GM23338 (cell line): Measurements from ENCODE around the gene CFAP92. TPM values are rescaled to one million over a fixed set of nuclear protein-coding genes. Genes with fewer than 3 reads are reported as not detected.

Experiments used
- ATAC-seq: fragments of 200-7000 bp; cut with Tn5 transposase; 3 replicates; pipeline ENCODE4 v1.9.1; 2020
- DNase-seq: peaks from one replicate; pipeline ENCODE4 v3.0.0-alpha.2; 2015; ENCODE audit warnings: low spot score
- H2AFZ ChIP-seq: fragments of 200-600 bp; sonication (generic); 2 replicates; pipeline ENCODE4 v1.8.0; 2016; ENCODE audit warnings: antibody characterized with exemption, mild to moderate bottlenecking, moderate library complexity
- H3F3A ChIP-seq: fragments of 200-600 bp; sonication (generic); replicated peaks from 2 replicates; pipeline ENCODE4 v1.8.0; 2017; ENCODE audit warnings: antibody characterized with exemption, mixed run types, low read depth
- H3K27ac ChIP-seq: fragments of 200-600 bp; sonication (generic); 2 replicates; pipeline ENCODE4 v1.6.1; 2016; ENCODE audit warnings: low read depth
- H3K27me3 ChIP-seq: fragments of 200-600 bp; sonication (generic); 2 replicates; pipeline ENCODE4 v1.8.0; 2016; ENCODE audit warnings: mild to moderate bottlenecking, mixed run types, moderate library complexity; ENCODE audit not compliant: insufficient read depth
- H3K36me3 ChIP-seq: fragments of 200-600 bp; sonication (generic); 2 replicates; pipeline ENCODE4 v1.8.0; 2016; ENCODE audit warnings: mild to moderate bottlenecking; ENCODE audit not compliant: insufficient read depth
- H3K4me1 ChIP-seq: fragments of 200-600 bp; sonication (generic); 2 replicates; pipeline ENCODE4 v1.8.0; 2016; ENCODE audit warnings: mild to moderate bottlenecking, moderate library complexity; ENCODE audit not compliant: insufficient read depth
- H3K4me2 ChIP-seq: fragments of 200-600 bp; sonication (generic); 2 replicates; pipeline ENCODE4 v1.7.1; 2017; ENCODE audit warnings: mixed run types
- H3K4me3 ChIP-seq: fragments of 200-600 bp; sonication (generic); 2 replicates; pipeline ENCODE4 v1.6.1; 2016; ENCODE audit warnings: mixed run types
- H3K79me2 ChIP-seq: fragments of 200-600 bp; sonication (generic); replicated peaks from 2 replicates; pipeline ENCODE4 v1.8.0; 2017; ENCODE audit warnings: mild to moderate bottlenecking; ENCODE audit not compliant: insufficient read depth
- H3K9me2 ChIP-seq: fragments of 200-600 bp; sonication (generic); 2 replicates; pipeline ENCODE4 v1.8.0; 2017; ENCODE audit not compliant: insufficient read depth
- H4K20me1 ChIP-seq: fragments of 200-600 bp; sonication (generic); replicated peaks from 2 replicates; pipeline ENCODE4 v1.8.0; 2017; ENCODE audit warnings: mild to moderate bottlenecking; ENCODE audit not compliant: insufficient read depth
- H3K27ac Mint-ChIP-seq: 2 replicates; pipeline ENCODE4 v1.8.0; 2020; ENCODE audit warnings: inconsistent platforms, mild to moderate bottlenecking, moderate library complexity, mixed read lengths
- H3K27me3 Mint-ChIP-seq: 3 replicates; pipeline ENCODE4 v1.8.0; 2022; ENCODE audit warnings: low read depth, mild to moderate bottlenecking, moderate library complexity, mixed read lengths, inconsistent platforms; ENCODE audit not compliant: insufficient read depth, poor library complexity
- H3K36me3 Mint-ChIP-seq: 3 replicates; pipeline ENCODE4 v1.8.0; 2021; ENCODE audit warnings: low read depth, mild to moderate bottlenecking, inconsistent platforms, moderate library complexity, mixed read lengths
- H3K4me1 Mint-ChIP-seq: 3 replicates; pipeline ENCODE4 v1.8.0; 2020; ENCODE audit warnings: mild to moderate bottlenecking, inconsistent platforms, mixed read lengths
- H3K4me3 Mint-ChIP-seq: 3 replicates; pipeline ENCODE4 v1.8.0; 2021; ENCODE audit warnings: moderate library complexity, mild to moderate bottlenecking, inconsistent platforms, mixed read lengths
- H3K9me3 Mint-ChIP-seq: 3 replicates; pipeline ENCODE4 v1.8.0; 2020; ENCODE audit warnings: moderate library complexity, mild to moderate bottlenecking, inconsistent platforms, mixed read lengths
- CREB1 ChIP-seq: fragments of 250-450 bp; sonication (Bioruptor Pico); IDR thresholded peaks from 2 replicates; pipeline ENCODE4 v1.5.0; 2020; ENCODE audit warnings: low read depth, mild to moderate bottlenecking, moderate library complexity
- EZH2 ChIP-seq: fragments of 200-600 bp; sonication (generic); IDR thresholded peaks from one replicate; pipeline ENCODE4 v1.8.0; 2017; ENCODE audit warnings: antibody characterized with exemption, mild to moderate bottlenecking, low read depth; ENCODE audit not compliant: unreplicated experiment
- EZH2phosphoT487 ChIP-seq: fragments of 200-600 bp; sonication (generic); IDR thresholded peaks from one replicate; pipeline ENCODE4 v1.8.1; 2018; ENCODE audit warnings: antibody characterized with exemption; ENCODE audit not compliant: unreplicated experiment
- JUNB ChIP-seq: IDR thresholded peaks from one replicate; pipeline ENCODE4 v1.6.1; 2016; ENCODE audit warnings: antibody characterized with exemption; ENCODE audit not compliant: unreplicated experiment
- NANOG ChIP-seq: IDR thresholded peaks from 2 replicates; pipeline ENCODE4 v1.6.1; 2016; ENCODE audit warnings: antibody characterized with exemption, borderline replicate concordance
- POLR2AphosphoS5 ChIP-seq: IDR thresholded peaks from 2 replicates; pipeline ENCODE4 v1.6.1; 2016; ENCODE audit warnings: antibody characterized with exemption, low read depth
- STAT1 ChIP-seq: IDR thresholded peaks from one replicate; pipeline ENCODE4 v1.6.1; 2016; ENCODE audit warnings: antibody characterized with exemption; ENCODE audit not compliant: unreplicated experiment
- ZNF114 ChIP-seq: fragments of 250-450 bp; sonication (Bioruptor Pico); IDR thresholded peaks from 2 replicates; pipeline ENCODE4 v1.5.0; 2020; ENCODE audit warnings: mild to moderate bottlenecking, moderate library complexity
- ZNF331 ChIP-seq: fragments of 250-450 bp; sonication (Bioruptor Pico); IDR thresholded peaks from 2 replicates; pipeline ENCODE4 v1.5.0; 2020; ENCODE audit warnings: low read depth, mild to moderate bottlenecking, moderate library complexity
- polyA plus RNA-seq: library from polyadenylated mRNA; unstranded; fragments of >200 nt; fragmentation: Nextera tagmentation; extraction: Ambion mirVana; gene quantifications from 2 replicates; pipeline ENCODE4 v1.2.1, GENCODE V29; 2016
- total RNA-seq: library from RNA; depleted of rRNA; stranded (reverse); fragments of >200 nt; shearing (Covaris generic); gene quantifications from 2 replicates; pipeline ENCODE4 v1.2.3, GENCODE V29; 2014
- TF ChIP-seq, protein P1 (sequence below): fragments of 250-450 bp; sonication (Bioruptor Pico); IDR thresholded peaks from 2 replicates; pipeline ENCODE4 v1.5.0; 2020; ENCODE audit warnings: mild to moderate bottlenecking, moderate library complexity
- TF ChIP-seq, protein P2 (sequence below): IDR thresholded peaks from 2 replicates; pipeline ENCODE4 v1.6.1; 2016; ENCODE audit warnings: antibody characterized with exemption
- TF ChIP-seq, protein P3 (sequence below), 2 experiments: fragments of 200-600 bp in 1 of 2; sonication (generic) in 1 of 2; conservative IDR thresholded peaks; 2 replicates each; pipeline versions ENCODE4 v1.5.1 to v1.6.1; 2016 to 2017; ENCODE audit warnings: antibody characterized with exemption in 2 of 2, low read depth in 2 of 2, mild to moderate bottlenecking in 2 of 2, moderate library complexity in 1 of 2
- TF ChIP-seq, protein P4 (sequence below): IDR thresholded peaks from one replicate; pipeline ENCODE4 v1.6.1; 2018; ENCODE audit warnings: antibody characterized with exemption; ENCODE audit not compliant: unreplicated experiment

CFAP92 gene
- total and polyA plus RNA-seq, 2 experiments from 2014 or later, result 1.6 to 2.3 TPM

DNA sequence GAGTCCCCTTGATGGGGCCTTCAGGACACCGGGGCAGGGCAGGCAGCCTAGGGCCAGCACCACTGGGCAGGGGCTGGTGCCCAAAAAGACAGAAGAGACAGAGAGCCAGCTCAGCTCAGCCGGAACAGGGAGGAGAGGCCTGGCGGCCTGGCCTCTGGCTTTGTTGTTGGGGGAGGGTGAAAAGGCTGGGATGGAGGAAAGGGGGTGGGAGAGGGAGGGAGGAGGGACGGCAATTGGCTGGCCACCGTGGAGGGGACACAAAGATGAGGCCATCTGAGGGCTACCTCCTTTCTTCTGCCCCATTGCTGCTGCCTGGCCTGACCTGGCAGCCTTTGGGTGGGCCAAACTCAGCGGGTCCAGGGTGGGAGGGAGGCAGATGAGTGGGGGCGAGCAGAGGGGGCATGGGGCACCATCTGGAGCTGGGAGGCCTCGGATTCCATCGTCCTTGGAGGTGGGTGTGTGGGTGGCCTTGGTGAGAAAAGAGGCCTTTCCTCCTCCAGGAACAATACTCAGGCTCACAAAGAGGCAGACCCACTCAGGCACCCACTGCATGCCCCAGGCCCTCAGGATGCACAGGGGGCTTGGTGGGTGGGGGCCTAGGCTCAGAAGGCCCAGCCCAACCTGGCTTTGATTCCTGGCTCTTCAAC lies 16.6 kb upstream of the CFAP92 start:
- no peak overlapping the region for H3K4me3 ChIP-seq
- ATAC-seq (no peak), DNase-seq (no peak)
- Mint-ChIP-seq H3K27ac (no peak overlapping the region), H3K4me1 (peaks cover 1% of the 10 kb centered on the region), H3K9me3 (no peaks in the 10 kb centered on the region), H3K36me3 (no peaks in the 10 kb centered on the region; the same call in 2 of the 3 replicates), H3K4me3 (no peak overlapping the region), H3K27me3 (peaks cover 15% of the 10 kb centered on the region)
- peaks cover 30% of the 10 kb centered on the region for H3K27me3 ChIP-seq
- H3K9me2 ChIP-seq, result no peaks in the 10 kb centered on the region
- H3K4me1 ChIP-seq, result no peaks in the 10 kb centered on the region
- no peaks in the 10 kb centered on the region for H3K36me3 ChIP-seq
- no peak overlapping the region for H2AFZ ChIP-seq
- no peaks in the 10 kb centered on the region for H3K79me2 ChIP-seq
- TF ChIP-seq CREB1 (no peak), ZNF114 (CRISPR knock-in tag) (no peak), EZH2phosphoT487 (no peak), EZH2 (no peak), NANOG (no peak), STAT1 (no peak), ZNF331 (no peak), JUNB (no peak), POLR2AphosphoS5 (no peak)
- TF ChIP-seq, protein P1, sequence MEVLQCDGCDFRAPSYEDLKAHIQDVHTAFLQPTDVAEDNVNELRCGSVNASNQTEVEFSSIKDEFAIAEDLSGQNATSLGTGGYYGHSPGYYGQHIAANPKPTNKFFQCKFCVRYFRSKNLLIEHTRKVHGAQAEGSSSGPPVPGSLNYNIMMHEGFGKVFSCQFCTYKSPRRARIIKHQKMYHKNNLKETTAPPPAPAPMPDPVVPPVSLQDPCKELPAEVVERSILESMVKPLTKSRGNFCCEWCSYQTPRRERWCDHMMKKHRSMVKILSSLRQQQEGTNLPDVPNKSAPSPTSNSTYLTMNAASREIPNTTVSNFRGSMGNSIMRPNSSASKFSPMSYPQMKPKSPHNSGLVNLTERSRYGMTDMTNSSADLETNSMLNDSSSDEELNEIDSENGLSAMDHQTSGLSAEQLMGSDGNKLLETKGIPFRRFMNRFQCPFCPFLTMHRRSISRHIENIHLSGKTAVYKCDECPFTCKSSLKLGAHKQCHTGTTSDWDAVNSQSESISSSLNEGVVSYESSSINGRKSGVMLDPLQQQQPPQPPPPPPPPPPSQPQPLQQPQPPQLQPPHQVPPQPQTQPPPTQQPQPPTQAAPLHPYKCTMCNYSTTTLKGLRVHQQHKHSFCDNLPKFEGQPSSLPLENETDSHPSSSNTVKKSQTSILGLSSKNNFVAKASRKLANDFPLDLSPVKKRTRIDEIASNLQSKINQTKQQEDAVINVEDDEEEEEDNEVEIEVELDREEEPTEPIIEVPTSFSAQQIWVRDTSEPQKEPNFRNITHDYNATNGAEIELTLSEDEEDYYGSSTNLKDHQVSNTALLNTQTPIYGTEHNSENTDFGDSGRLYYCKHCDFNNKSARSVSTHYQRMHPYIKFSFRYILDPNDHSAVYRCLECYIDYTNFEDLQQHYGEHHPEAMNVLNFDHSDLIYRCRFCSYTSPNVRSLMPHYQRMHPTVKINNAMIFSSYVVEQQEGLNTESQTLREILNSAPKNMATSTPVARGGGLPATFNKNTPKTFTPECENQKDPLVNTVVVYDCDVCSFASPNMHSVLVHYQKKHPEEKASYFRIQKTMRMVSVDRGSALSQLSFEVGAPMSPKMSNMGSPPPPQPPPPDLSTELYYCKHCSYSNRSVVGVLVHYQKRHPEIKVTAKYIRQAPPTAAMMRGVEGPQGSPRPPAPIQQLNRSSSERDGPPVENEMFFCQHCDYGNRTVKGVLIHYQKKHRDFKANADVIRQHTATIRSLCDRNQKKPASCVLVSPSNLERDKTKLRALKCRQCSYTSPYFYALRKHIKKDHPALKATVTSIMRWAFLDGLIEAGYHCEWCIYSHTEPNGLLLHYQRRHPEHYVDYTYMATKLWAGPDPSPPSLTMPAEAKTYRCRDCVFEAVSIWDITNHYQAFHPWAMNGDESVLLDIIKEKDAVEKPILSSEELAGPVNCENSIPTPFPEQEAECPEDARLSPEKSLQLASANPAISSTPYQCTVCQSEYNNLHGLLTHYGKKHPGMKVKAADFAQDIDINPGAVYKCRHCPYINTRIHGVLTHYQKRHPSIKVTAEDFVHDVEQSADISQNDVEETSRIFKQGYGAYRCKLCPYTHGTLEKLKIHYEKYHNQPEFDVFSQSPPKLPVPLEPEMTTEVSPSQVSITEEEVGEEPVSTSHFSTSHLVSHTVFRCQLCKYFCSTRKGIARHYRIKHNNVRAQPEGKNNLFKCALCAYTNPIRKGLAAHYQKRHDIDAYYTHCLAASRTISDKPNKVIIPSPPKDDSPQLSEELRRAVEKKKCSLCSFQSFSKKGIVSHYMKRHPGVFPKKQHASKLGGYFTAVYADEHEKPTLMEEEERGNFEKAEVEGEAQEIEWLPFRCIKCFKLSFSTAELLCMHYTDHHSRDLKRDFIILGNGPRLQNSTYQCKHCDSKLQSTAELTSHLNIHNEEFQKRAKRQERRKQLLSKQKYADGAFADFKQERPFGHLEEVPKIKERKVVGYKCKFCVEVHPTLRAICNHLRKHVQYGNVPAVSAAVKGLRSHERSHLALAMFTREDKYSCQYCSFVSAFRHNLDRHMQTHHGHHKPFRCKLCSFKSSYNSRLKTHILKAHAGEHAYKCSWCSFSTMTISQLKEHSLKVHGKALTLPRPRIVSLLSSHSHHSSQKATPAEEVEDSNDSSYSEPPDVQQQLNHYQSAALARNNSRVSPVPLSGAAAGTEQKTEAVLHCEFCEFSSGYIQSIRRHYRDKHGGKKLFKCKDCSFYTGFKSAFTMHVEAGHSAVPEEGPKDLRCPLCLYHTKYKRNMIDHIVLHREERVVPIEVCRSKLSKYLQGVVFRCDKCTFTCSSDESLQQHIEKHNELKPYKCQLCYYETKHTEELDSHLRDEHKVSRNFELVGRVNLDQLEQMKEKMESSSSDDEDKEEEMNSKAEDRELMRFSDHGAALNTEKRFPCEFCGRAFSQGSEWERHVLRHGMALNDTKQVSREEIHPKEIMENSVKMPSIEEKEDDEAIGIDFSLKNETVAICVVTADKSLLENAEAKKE (CRISPR knock-in tag), result no peak
- TF ChIP-seq, protein P2, sequence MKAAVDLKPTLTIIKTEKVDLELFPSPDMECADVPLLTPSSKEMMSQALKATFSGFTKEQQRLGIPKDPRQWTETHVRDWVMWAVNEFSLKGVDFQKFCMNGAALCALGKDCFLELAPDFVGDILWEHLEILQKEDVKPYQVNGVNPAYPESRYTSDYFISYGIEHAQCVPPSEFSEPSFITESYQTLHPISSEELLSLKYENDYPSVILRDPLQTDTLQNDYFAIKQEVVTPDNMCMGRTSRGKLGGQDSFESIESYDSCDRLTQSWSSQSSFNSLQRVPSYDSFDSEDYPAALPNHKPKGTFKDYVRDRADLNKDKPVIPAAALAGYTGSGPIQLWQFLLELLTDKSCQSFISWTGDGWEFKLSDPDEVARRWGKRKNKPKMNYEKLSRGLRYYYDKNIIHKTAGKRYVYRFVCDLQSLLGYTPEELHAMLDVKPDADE, result no peak
- TF ChIP-seq, protein P3, sequence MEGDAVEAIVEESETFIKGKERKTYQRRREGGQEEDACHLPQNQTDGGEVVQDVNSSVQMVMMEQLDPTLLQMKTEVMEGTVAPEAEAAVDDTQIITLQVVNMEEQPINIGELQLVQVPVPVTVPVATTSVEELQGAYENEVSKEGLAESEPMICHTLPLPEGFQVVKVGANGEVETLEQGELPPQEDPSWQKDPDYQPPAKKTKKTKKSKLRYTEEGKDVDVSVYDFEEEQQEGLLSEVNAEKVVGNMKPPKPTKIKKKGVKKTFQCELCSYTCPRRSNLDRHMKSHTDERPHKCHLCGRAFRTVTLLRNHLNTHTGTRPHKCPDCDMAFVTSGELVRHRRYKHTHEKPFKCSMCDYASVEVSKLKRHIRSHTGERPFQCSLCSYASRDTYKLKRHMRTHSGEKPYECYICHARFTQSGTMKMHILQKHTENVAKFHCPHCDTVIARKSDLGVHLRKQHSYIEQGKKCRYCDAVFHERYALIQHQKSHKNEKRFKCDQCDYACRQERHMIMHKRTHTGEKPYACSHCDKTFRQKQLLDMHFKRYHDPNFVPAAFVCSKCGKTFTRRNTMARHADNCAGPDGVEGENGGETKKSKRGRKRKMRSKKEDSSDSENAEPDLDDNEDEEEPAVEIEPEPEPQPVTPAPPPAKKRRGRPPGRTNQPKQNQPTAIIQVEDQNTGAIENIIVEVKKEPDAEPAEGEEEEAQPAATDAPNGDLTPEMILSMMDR (conservative IDR thresholded peaks at IDR 0.05; ENCODE audit: low read depth in 2 of 2), result no peak
- TF ChIP-seq, protein P4, sequence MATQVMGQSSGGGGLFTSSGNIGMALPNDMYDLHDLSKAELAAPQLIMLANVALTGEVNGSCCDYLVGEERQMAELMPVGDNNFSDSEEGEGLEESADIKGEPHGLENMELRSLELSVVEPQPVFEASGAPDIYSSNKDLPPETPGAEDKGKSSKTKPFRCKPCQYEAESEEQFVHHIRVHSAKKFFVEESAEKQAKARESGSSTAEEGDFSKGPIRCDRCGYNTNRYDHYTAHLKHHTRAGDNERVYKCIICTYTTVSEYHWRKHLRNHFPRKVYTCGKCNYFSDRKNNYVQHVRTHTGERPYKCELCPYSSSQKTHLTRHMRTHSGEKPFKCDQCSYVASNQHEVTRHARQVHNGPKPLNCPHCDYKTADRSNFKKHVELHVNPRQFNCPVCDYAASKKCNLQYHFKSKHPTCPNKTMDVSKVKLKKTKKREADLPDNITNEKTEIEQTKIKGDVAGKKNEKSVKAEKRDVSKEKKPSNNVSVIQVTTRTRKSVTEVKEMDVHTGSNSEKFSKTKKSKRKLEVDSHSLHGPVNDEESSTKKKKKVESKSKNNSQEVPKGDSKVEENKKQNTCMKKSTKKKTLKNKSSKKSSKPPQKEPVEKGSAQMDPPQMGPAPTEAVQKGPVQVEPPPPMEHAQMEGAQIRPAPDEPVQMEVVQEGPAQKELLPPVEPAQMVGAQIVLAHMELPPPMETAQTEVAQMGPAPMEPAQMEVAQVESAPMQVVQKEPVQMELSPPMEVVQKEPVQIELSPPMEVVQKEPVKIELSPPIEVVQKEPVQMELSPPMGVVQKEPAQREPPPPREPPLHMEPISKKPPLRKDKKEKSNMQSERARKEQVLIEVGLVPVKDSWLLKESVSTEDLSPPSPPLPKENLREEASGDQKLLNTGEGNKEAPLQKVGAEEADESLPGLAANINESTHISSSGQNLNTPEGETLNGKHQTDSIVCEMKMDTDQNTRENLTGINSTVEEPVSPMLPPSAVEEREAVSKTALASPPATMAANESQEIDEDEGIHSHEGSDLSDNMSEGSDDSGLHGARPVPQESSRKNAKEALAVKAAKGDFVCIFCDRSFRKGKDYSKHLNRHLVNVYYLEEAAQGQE, result no peak
- no peaks in the 10 kb centered on the region for H3F3A ChIP-seq
- H3K4me2 ChIP-seq, result no peak overlapping the region
- no peak overlapping the region for H3K27ac ChIP-seq
- H4K20me1 ChIP-seq, result no peaks in the 10 kb centered on the region; the same call in 1 of the 2 replicates
